Measurements from ENCODE around the gene ENHO.

Gene ENHO

GRCh38 chr9:34522971-34523797 is at the start of gene ENHO:
TSS of gene ENHO (minus strand) at chr9:34522990. CDS start at chr9:34521695, 1,295 bp downstream.
- DNase-seq (ENCODE audit: low spot score) = peak; percentile 94

GRCh38 chr9:34572092-34572491 is 49.3 kb upstream of the ENHO start:
- DNase-seq (ENCODE audit: low spot score) = no peak

- DNase-seq (ENCODE audit: low spot score) = no peak
Measured at GRCh38 chr9:34571481-34571810, 48.7 kb upstream of the ENHO start.

DNA sequence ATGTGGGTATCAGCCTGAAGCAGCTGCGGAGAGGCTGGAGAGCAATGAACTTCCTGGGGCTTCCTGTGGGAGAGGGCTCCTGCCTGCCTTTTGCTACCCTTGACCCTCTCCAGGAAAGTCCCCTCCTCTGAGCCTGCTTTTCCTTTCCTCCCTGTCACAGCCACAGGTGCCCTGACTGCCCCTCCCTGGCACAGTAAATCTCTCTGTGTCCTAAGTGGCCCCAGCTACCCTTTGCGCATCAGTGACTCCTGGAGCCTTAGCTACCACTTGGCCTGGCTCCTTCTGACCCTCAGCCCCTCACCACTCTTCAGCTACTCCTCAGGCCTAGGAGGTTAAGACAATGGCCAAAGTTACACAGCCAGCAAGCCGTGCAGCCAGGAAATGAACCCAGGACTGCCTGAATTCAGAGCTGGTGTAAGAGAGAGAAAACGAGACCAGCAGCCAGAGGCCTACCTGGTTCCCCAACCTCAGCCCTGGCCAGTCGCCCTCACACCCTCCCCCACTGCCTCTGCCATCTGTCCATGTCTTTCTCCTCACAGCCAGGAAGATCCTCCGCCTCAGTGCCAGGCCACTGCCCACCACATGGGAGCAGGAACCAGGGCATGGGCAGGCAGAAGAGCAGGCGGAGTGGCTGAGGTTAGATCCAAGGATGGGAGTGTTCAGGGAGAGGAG is 48.2 kb upstream of the ENHO start:
- no peak for DNase-seq (ENCODE audit: low spot score)

GRCh38 chr9:34570376-34570775 is 47.6 kb upstream of the ENHO start:
- DNase-seq (ENCODE audit: low spot score) = no peak

DNA sequence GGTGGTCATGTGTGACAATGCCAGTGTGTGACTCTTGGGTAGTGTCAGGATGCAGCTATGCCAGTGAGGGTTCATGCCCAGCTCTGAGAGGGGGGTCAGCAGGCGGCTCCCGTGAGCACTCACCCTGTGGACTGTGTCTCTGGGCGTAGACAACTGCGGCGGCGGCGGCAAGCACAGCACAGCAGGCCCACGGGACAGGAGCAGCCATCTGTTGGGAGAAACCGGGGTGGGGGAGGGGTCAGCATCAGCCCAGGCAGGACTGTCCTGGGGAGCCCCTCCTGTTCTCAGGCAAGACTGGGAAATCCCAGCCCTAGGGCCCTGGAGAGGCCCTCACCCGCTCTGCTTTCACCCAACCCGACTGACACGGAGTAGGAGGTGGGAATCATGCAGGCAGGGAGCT is 46.0 kb upstream of the ENHO start:
- DNase-seq (ENCODE audit: low spot score) = no peak

GRCh38 chr9:34568133-34568532 is 45.3 kb upstream of the ENHO start:
- no peak for DNase-seq (ENCODE audit: low spot score)

DNA sequence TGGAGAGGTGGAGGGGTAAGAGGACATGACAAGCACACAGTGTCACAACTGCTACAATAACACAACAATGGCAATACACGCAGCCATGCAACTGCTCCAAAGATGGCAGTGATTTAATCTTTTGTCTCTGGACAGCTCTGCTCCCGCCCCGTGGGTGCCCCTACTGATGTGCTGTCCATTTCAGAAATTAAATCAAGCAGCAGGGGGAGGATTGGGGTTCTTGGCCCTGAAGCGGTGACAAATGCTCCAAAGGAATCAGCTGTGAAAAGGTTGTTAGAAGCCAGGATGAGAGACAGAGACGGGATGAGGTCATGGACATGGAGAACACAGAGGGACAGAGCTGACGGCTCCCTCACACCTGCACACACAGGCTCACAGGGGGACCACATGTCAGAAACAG is 44.2 kb upstream of the ENHO start:
- no peak for DNase-seq (ENCODE audit: low spot score)

GRCh38 chr9:34566322-34566721 is 43.5 kb upstream of the ENHO start:
- DNase-seq (ENCODE audit: low spot score) = no peak

DNA sequence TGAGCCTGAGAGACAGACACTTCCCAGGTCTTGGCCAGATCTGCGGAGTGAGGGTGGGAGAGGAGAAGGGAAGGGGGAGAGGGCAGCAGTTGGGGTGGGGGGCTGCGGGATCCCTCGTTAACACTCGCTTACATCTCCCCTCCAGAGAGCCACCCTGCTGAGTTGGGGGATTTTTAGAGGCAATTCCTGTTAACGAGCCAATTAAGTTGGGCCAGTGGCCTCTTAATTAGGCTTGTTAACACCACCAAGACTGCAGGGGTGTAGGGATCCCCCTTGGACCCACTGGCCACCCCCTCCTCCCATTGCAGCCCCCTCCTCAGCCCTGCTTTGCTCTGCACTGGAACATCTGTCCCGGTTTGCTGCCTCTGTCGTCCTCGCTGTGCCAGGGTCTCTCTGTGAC is 43.1 kb upstream of the ENHO start:
- DNase-seq (ENCODE audit: low spot score) = no peak

DNA sequence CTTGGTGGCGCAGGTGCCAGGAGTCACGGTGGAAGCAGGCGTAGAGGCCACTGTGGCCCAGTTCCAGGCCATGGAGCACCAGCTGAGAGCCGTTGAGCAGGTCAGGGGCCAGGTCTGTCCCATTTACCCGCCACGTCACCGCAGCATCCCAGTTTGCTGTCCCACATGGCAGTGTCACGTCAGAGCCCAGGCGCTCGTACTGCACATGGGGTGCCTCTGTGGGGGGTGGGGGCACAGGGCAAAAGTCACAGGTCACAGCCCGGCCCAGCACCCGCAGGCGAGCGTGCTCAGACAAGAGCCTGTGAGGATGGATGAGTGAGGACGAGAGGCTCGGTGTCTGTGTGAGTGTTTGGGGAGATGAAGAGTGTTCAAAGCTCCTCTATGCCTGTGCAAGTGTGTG is 41.8 kb upstream of the ENHO start:
- DNase-seq (ENCODE audit: low spot score) = no peak

GRCh38 chr9:34563262-34563661 is 40.5 kb upstream of the ENHO start:
- DNase-seq (ENCODE audit: low spot score) = no peak

DNA sequence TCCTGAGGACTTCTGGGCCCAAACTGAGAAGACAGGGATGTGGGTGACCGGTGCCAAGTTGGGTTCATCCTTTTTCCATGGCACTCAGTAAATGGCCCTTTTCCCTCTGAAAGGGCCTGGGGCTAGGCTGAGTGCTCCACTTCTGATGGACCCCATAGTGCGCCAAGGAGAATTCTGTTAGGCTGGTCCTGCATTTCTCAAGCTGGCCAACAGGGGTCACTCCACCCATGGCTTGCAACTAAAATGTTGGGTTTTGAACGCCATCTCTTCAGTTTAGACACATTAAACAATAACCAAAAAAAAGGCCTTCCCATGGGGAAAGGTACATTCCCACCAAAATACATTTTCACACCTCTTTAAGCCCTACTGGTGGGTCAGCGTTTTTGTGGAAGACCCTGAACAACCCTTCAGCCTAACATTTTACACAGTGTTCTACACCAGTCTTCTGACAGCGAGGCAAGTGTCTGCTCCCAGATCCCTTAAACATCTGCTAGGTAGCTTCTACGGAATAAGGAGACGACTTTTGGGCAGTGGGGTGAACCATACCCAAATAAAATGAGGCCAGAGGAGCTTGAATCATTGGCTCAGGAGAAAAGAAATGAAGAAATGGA is 39.5 kb upstream of the ENHO start:
- peak; percentile 65 for DNase-seq (ENCODE audit: low spot score)

GRCh38 chr9:34560599-34561214 is 37.9 kb upstream of the ENHO start:
- DNase-seq (ENCODE audit: low spot score) = no peak

GRCh38 chr9:34559624-34560455 is 37.0 kb upstream of the ENHO start:
- DNase-seq (ENCODE audit: low spot score) = no peak

- DNase-seq (ENCODE audit: low spot score) = no peak
Measured at GRCh38 chr9:34558919-34559623, 36.3 kb upstream of the ENHO start.

GRCh38 chr9:34558364-34558763 is 35.6 kb upstream of the ENHO start:
- DNase-seq (ENCODE audit: low spot score) = no peak

- no peak for DNase-seq (ENCODE audit: low spot score)
Measured at GRCh38 chr9:34557426-34558321, 34.9 kb upstream of the ENHO start.

- DNase-seq (ENCODE audit: low spot score) = no peak
Measured at GRCh38 chr9:34556949-34557348, 34.2 kb upstream of the ENHO start.

DNA sequence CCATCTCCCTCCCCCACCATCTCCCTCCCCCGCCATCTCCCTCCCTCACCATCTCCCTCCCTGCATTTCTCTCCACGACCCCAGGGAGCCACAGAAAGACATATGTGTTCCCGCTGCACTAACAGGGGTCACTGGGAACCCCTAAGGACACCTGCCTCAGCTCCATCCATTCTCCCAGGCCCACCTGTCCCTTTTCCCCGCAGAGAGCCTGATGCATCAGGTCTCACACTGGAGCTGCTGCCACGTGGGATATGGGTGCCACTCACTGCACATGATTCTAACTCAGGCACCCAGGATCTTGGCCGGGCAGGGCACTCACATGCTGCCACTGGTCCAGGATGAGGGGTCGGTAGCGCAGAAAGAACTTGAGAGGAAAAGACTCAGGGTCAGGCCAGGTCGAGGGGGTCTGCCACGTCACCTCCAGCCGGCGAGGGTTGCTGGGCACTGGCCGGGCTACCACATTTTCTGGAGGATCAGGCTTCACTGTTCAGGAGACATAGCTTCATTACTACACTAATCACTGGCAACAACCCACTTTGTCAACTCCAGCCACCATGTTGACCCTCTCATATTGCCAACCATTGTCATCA is 33.2 kb upstream of the ENHO start:
- DNase-seq (ENCODE audit: low spot score) = no peak
